ENCODE data around the gene MINDY1. TPM values are rescaled to one million over a fixed set of nuclear protein-coding genes. Genes with fewer than 3 reads are reported as not detected.

Gene MINDY1
- polyA plus RNA-seq, 1 donor, result 24.4 TPM

- no peak for DNase-seq
These were observed 42.6 kb downstream of the MINDY1 start for GRCh38 chr1:150964164-150964489.

GRCh38 chr1:150963321-150964163 is 43.2 kb downstream of the MINDY1 start:
- no peak for DNase-seq

GRCh38 chr1:150961756-150962155 is 44.9 kb downstream of the MINDY1 start:
- no peak for DNase-seq

- DNase-seq, result no peak
These were observed 46.1 kb downstream of the MINDY1 start for GRCh38 chr1:150960646-150961045.

GRCh38 chr1:150957666-150958065 is 49.0 kb downstream of the MINDY1 start:
- DNase-seq, result no peak

GRCh38 chr1:150955280-150955679 is 51.4 kb downstream of the MINDY1 start:
- no peak for DNase-seq

GRCh38 chr1:150954708-150955107 is 52.0 kb downstream of the MINDY1 start:
- no peak for DNase-seq

Other genes starting within 250 kb of the MINDY1 start
- 19.2 TPM for gene CTSS, start 241.1 kb downstream of the MINDY1 start, polyA plus RNA-seq (ENCODE audit: insufficient read length)
- gene CTSK, start 198.6 kb downstream of the MINDY1 start, polyA plus RNA-seq (ENCODE audit: insufficient read length), result 44.8 TPM
- 34.4 TPM for gene ARNT, start 130.3 kb downstream of the MINDY1 start, polyA plus RNA-seq (ENCODE audit: insufficient read length)
- not detected for gene CTXND2, start 119.8 kb downstream of the MINDY1 start, polyA plus RNA-seq (ENCODE audit: insufficient read length)
- 45.0 TPM for gene SETDB1, start 80.5 kb downstream of the MINDY1 start, polyA plus RNA-seq (ENCODE audit: insufficient read length)
- gene CERS2, start 32.1 kb downstream of the MINDY1 start, polyA plus RNA-seq (ENCODE audit: insufficient read length), result 69.0 TPM
- gene ANXA9, start 24.6 kb downstream of the MINDY1 start, polyA plus RNA-seq (ENCODE audit: insufficient read length), result 3.8 TPM
- 27.1 TPM for gene PRUNE1, start 1.5 kb upstream of the MINDY1 start, polyA plus RNA-seq (ENCODE audit: insufficient read length)
- 1.1 TPM for gene BNIPL, start 29.7 kb upstream of the MINDY1 start, polyA plus RNA-seq (ENCODE audit: insufficient read length)
- gene C1orf56, start 40.8 kb upstream of the MINDY1 start, polyA plus RNA-seq (ENCODE audit: insufficient read length), result 6.0 TPM
- 60.6 TPM for gene CDC42SE1, start 52.7 kb upstream of the MINDY1 start, polyA plus RNA-seq (ENCODE audit: insufficient read length)
- 11.1 TPM for gene MLLT11, start 53.5 kb upstream of the MINDY1 start, polyA plus RNA-seq (ENCODE audit: insufficient read length)
- 7.0 TPM for gene GABPB2, start 63.9 kb upstream of the MINDY1 start, polyA plus RNA-seq (ENCODE audit: insufficient read length)
- 120 TPM for gene SEMA6C, start 139.7 kb upstream of the MINDY1 start, polyA plus RNA-seq (ENCODE audit: insufficient read length)
- 2.5 TPM for gene TNFAIP8L2, start 149.7 kb upstream of the MINDY1 start, polyA plus RNA-seq (ENCODE audit: insufficient read length)
- gene LYSMD1, start 159.0 kb upstream of the MINDY1 start, polyA plus RNA-seq (ENCODE audit: insufficient read length), result 12.2 TPM
- 36.7 TPM for gene SCNM1, start 159.2 kb upstream of the MINDY1 start, polyA plus RNA-seq (ENCODE audit: insufficient read length)
- 27.4 TPM for gene TMOD4, start 169.1 kb upstream of the MINDY1 start, polyA plus RNA-seq (ENCODE audit: insufficient read length)
- gene VPS72, start 183.3 kb upstream of the MINDY1 start, polyA plus RNA-seq (ENCODE audit: insufficient read length), result 45.4 TPM
- gene PIP5K1A, start 191.7 kb upstream of the MINDY1 start, polyA plus RNA-seq (ENCODE audit: insufficient read length), result 43.5 TPM
- 121 TPM for gene PSMD4, start 247.8 kb upstream of the MINDY1 start, polyA plus RNA-seq (ENCODE audit: insufficient read length)